Measurements from ENCODE around the gene C1QTNF1. TPM values are rescaled to one million over a fixed set of nuclear protein-coding genes. Genes with fewer than 3 reads are reported as not detected.
A peak's percentile ranks its signal among the peaks of the same experiment; 100 is the strongest.

The C1QTNF1 gene
- total and polyA plus RNA-seq, 4 experiments from 2014 or later: not detected

DNA sequence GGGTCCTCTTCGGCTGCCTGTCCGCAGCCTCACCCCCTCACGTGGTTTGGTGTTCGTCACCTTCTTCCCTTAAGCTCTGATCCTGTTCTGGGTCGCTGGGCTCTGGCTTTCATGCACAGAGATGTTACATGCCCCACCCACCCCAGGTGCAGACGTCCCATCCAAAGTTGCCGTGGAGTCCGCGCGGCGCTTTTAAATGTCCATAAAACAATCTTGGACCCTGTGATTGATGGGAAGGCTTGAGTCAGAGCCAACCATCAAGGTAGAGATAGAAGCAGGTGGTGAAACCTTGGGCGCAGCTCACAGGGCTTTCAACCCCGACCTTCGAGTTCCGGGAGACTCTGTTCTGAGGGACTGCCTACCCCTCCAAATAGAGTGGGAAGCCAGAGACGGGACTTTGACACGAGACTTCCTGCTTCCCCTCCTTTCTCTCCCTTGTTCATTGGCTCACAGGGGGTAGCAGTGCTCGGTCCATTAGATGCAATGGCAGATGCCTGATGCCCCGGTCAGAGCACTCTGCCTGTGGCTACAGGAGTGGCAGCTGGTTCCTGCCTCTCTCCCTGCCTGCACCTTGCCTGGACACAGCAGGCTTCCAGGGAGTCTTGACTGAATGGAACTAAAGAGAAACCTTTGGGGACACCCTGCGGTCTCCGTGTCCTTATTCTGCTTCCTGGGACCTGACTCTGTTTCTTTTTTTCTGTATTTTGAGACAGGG lies 54.7 kb downstream of the C1QTNF1 start:
- no peak overlapping the region for H3K27ac ChIP-seq (ENCODE audit: low read depth, low read length)
- Mint-ChIP-seq H3K4me1 (peaks cover 8 to 31% (median 19%) of the 10 kb centered on the region in 4 donors), H3K27ac (peak overlapping the region in 2 of 7 donors; percentile 10 to 35), H3K4me3 (no peak overlapping the region), H3K36me3 (peaks cover 27 to 51% of the 10 kb centered on the region in 2 donors), H3K27me3 (no peaks in the 10 kb centered on the region), H3K9me3 (no peaks in the 10 kb centered on the region)
- H3K36me3 ChIP-seq (ENCODE audit: insufficient read depth, low read length): peaks cover 12% of the 10 kb centered on the region
- H3K27me3 ChIP-seq (ENCODE audit: insufficient read depth, low read length): no peaks in the 10 kb centered on the region
- ChIA-PET POLR2A (ENCODE audit: partially characterized antibody) (no interaction called here), CTCF (ENCODE audit: partially characterized antibody) (interaction anchor here (1.5 kb wide), 1 partner anchor 13 kb away, joined by 5 read pairs; no protein-coding TSS in a partner anchor)
- peaks cover 24% of the 10 kb centered on the region for H3K4me1 ChIP-seq (ENCODE audit: insufficient read depth, low read length)
- intact Hi-C loops (cut with micrococcal nuclease): no loop called here
- H3K9me3 ChIP-seq (ENCODE audit: control insufficient read depth in 1 of 2, low read length in 2 of 2): no peaks in the 10 kb centered on the region
- H3K4me3 ChIP-seq (ENCODE audit: low read length in 2 of 2): no peak overlapping the region
- DNase-seq: no peak

DNA sequence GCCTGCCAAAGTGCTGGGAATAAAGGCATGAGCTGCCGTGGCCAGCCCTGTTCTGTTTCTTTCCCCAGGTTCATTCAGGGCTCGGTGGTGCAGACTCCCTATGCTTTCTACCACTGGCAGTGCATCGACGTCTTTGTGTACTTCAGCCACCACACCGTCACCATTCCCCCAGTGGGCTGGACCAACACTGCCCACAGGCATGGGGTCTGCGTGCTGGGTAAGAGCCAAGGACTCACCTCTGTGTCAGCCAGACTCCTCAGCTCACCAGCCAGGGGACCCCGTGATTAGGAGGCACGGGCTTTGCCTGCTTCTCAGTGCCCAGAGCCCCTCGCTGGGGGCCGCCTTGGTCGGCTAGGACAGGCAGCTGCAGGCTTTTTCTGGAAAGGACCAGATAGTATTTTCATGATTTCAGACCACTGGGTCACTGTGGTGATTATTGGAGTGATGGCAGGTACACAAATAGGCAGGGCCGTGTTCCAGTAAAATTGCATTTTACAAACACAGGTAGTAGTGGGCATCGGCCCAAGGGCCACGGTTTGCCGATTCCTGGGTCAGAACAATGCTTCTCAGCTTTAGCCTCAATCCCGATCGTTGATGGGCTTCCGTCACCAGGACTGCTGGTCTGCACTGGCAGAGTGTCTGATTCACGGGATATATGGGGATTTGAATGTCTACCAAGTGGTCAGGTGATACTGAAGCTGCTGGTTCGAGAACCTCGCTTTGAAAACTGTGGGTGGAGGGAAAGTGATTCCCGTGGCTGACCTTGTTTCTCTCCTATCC lies 55.6 kb downstream of the C1QTNF1 start:
- Histone ChIP-seq H3K27ac (ENCODE audit: low read depth, low read length) (no peak overlapping the region), H3K4me3 (ENCODE audit: low read length in 2 of 2) (no peak overlapping the region), H3K36me3 (ENCODE audit: insufficient read depth, low read length) (peaks cover 14% of the 10 kb centered on the region), H3K4me1 (ENCODE audit: insufficient read depth, low read length) (peaks cover 17% of the 10 kb centered on the region), H3K27me3 (ENCODE audit: insufficient read depth, low read length) (no peaks in the 10 kb centered on the region), H3K9me3 (ENCODE audit: control insufficient read depth in 1 of 2, low read length in 2 of 2) (no peaks in the 10 kb centered on the region)
- peaks cover 8 to 26% (median 16%) of the 10 kb centered on the region in 4 donors for H3K4me1 Mint-ChIP-seq
- POLR2A ChIA-PET (ENCODE audit: partially characterized antibody): no interaction called here
- no peak overlapping the region for H3K27ac Mint-ChIP-seq
- no peaks in the 10 kb centered on the region for H3K27me3 Mint-ChIP-seq
- peaks cover 0 to 2% (median 0%) of the 10 kb centered on the region in 8 donors for H3K9me3 Mint-ChIP-seq
- no peak for DNase-seq
- H3K4me3 Mint-ChIP-seq: peak overlapping the region in 1 of 8 donors; percentile 32
- H3K36me3 Mint-ChIP-seq: peaks cover 27 to 57% of the 10 kb centered on the region in 2 donors
- intact Hi-C loops (cut with micrococcal nuclease): no loop called here
- CTCF ChIA-PET (ENCODE audit: partially characterized antibody): interaction anchor here (1.7 kb wide), 1 partner anchor 14 kb away, joined by 8 read pairs; no protein-coding TSS in a partner anchor

- H3K27me3 Mint-ChIP-seq: no peaks in the 10 kb centered on the region
- no peak for DNase-seq
- peaks cover 16% of the 10 kb centered on the region for H3K36me3 ChIP-seq (ENCODE audit: insufficient read depth, low read length)
- H3K9me3 Mint-ChIP-seq: peaks cover 0 to 2% (median 0%) of the 10 kb centered on the region in 8 donors
- no peak overlapping the region for H3K27ac ChIP-seq (ENCODE audit: low read depth, low read length)
- H3K4me3 ChIP-seq (ENCODE audit: low read length in 2 of 2): no peak overlapping the region
- intact Hi-C loops (cut with micrococcal nuclease): no loop called here
- H3K4me3 Mint-ChIP-seq: no peak overlapping the region
- peaks cover 27 to 55% of the 10 kb centered on the region in 2 donors for H3K36me3 Mint-ChIP-seq
- peaks cover 14% of the 10 kb centered on the region for H3K4me1 ChIP-seq (ENCODE audit: insufficient read depth, low read length)
- H3K9me3 ChIP-seq (ENCODE audit: control insufficient read depth in 1 of 2, low read length in 2 of 2): no peaks in the 10 kb centered on the region
- H3K4me1 Mint-ChIP-seq: peaks cover 6 to 23% (median 14%) of the 10 kb centered on the region in 4 donors
- ChIA-PET CTCF (ENCODE audit: partially characterized antibody) (interaction anchor here (1.0 to 1.7 kb wide), 2 partner anchors 10 to 15 kb away, joined by 3 to 8 read pairs; no protein-coding TSS in a partner anchor), POLR2A (ENCODE audit: partially characterized antibody) (no interaction called here)
- no peaks in the 10 kb centered on the region for H3K27me3 ChIP-seq (ENCODE audit: insufficient read depth, low read length)
- H3K27ac Mint-ChIP-seq: peak overlapping the region in 1 of 7 donors; percentile 8
Observed at GRCh38 chr17:79080349-79080748, 56.4 kb downstream of the C1QTNF1 start.

DNA sequence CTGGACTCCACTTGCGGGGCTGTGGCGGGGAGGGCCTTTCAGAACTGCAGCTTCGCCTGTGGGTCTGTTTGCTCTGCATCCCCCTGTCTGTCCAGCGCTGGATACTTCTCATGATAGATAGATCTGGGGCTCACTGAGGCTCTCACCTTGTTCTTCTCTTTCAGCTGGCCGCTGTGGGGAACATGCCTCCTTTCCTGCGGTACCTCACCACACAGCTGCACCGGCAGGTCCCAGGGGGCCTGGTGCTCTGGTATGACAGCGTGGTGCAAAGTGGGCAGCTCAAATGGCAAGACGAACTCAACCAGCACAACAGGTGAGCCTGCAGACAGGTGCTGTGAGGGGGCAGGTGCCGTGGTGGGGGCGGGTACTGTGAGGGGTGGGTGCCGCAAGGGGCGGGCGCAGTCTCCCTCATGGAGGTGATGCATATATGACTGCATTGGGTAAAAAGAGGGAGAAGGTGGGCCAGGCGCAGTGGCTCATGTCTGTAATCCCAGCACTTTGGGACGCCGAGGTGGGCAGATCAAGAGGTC lies 56.9 kb downstream of the C1QTNF1 start:
- Histone ChIP-seq H3K4me3 (ENCODE audit: low read length in 2 of 2) (no peak overlapping the region), H3K4me1 (ENCODE audit: insufficient read depth, low read length) (peaks cover 9% of the 10 kb centered on the region), H3K27me3 (ENCODE audit: insufficient read depth, low read length) (no peaks in the 10 kb centered on the region), H3K36me3 (ENCODE audit: insufficient read depth, low read length) (peaks cover 16% of the 10 kb centered on the region), H3K27ac (ENCODE audit: low read depth, low read length) (no peak overlapping the region), H3K9me3 (ENCODE audit: control insufficient read depth in 1 of 2, low read length in 2 of 2) (no peaks in the 10 kb centered on the region)
- no peaks in the 10 kb centered on the region for H3K27me3 Mint-ChIP-seq
- ChIA-PET POLR2A (ENCODE audit: partially characterized antibody) (no interaction called here), CTCF (ENCODE audit: partially characterized antibody) (interaction anchor here (1.0 to 2.9 kb wide), 3 partner anchors 11 to 19 kb away, joined by 3 to 16 read pairs (median 8); no protein-coding TSS in a partner anchor)
- H3K36me3 Mint-ChIP-seq: peaks cover 27 to 51% of the 10 kb centered on the region in 2 donors
- H3K4me1 Mint-ChIP-seq: peaks cover 1 to 19% (median 9%) of the 10 kb centered on the region in 4 donors
- H3K9me3 Mint-ChIP-seq: peaks cover 0 to 2% (median 0%) of the 10 kb centered on the region in 8 donors
- intact Hi-C loops (cut with micrococcal nuclease): no loop called here
- no peak overlapping the region for H3K4me3 Mint-ChIP-seq
- H3K27ac Mint-ChIP-seq: peak overlapping the region in 2 of 7 donors; percentile 24 to 43
- no peak for DNase-seq

GRCh38 chr17:79081571-79082276 lies 57.8 kb downstream of the C1QTNF1 start:
- no peak for DNase-seq
- peaks cover 16% of the 10 kb centered on the region for H3K36me3 ChIP-seq (ENCODE audit: insufficient read depth, low read length)
- POLR2A ChIA-PET (ENCODE audit: partially characterized antibody): no interaction called here
- intact Hi-C loops (cut with micrococcal nuclease): loop anchor here (1.0 to 2.0 kb wide), 2 partner anchors 16 to 35 kb away; no protein-coding TSS in a partner anchor
- no peak overlapping the region for H3K27ac ChIP-seq (ENCODE audit: low read depth, low read length)
- Mint-ChIP-seq H3K36me3 (peaks cover 27 to 53% of the 10 kb centered on the region in 2 donors), H3K9me3 (peaks cover 0 to 2% (median 0%) of the 10 kb centered on the region in 8 donors), H3K27me3 (no peaks in the 10 kb centered on the region), H3K4me1 (peaks cover 0 to 11% (median 5%) of the 10 kb centered on the region in 4 donors), H3K4me3 (no peak overlapping the region), H3K27ac (peak overlapping the region in 2 of 7 donors; percentile 24 to 30)
- no peaks in the 10 kb centered on the region for H3K4me1 ChIP-seq (ENCODE audit: insufficient read depth, low read length)
- no peaks in the 10 kb centered on the region for H3K27me3 ChIP-seq (ENCODE audit: insufficient read depth, low read length)
- CTCF ChIA-PET (ENCODE audit: partially characterized antibody): interaction anchor here (0.7 to 2.9 kb wide), 9 partner anchors 7 to 310 kb away, joined by 3 to 16 read pairs (median 4); partner anchors contain the start of gene ENGASE
- no peaks in the 10 kb centered on the region for H3K9me3 ChIP-seq (ENCODE audit: control insufficient read depth in 1 of 2, low read length in 2 of 2)
- no peak overlapping the region for H3K4me3 ChIP-seq (ENCODE audit: low read length in 2 of 2)

GRCh38 chr17:79082311-79083190 lies 58.6 kb downstream of the C1QTNF1 start:
- H3K9me3 ChIP-seq (ENCODE audit: control insufficient read depth in 1 of 2, low read length in 2 of 2): no peaks in the 10 kb centered on the region
- CTCF ChIA-PET (ENCODE audit: partially characterized antibody): interaction anchor here (0.7 to 2.9 kb wide), 11 partner anchors 8 to 310 kb away, joined by 3 to 16 read pairs (median 4); partner anchors contain the start of gene ENGASE
- H3K9me3 Mint-ChIP-seq: peaks cover 0 to 2% (median 0%) of the 10 kb centered on the region in 8 donors
- peaks cover 16% of the 10 kb centered on the region for H3K36me3 ChIP-seq (ENCODE audit: insufficient read depth, low read length)
- no peaks in the 10 kb centered on the region for H3K27me3 Mint-ChIP-seq
- H3K4me1 ChIP-seq (ENCODE audit: insufficient read depth, low read length): no peaks in the 10 kb centered on the region
- H3K27me3 ChIP-seq (ENCODE audit: insufficient read depth, low read length): no peaks in the 10 kb centered on the region
- no peak overlapping the region for H3K4me3 ChIP-seq (ENCODE audit: low read length in 2 of 2)
- intact Hi-C loops (cut with micrococcal nuclease): loop anchor here (1.0 to 2.0 kb wide), 2 partner anchors 17 to 36 kb away; no protein-coding TSS in a partner anchor
- no peak overlapping the region for H3K27ac ChIP-seq (ENCODE audit: low read depth, low read length)
- peak in 4 of 5 donors; percentile 30 to 55 (median 41) for DNase-seq
- no peak overlapping the region for H3K4me3 Mint-ChIP-seq
- POLR2A ChIA-PET (ENCODE audit: partially characterized antibody): no interaction called here
- no peak overlapping the region for H3K27ac Mint-ChIP-seq
- peaks cover 0 to 10% (median 2%) of the 10 kb centered on the region in 4 donors for H3K4me1 Mint-ChIP-seq
- H3K36me3 Mint-ChIP-seq: peaks cover 25 to 51% of the 10 kb centered on the region in 2 donors
